ENCODE measurements around the gene MBNL2.
A peak's percentile ranks its signal among the peaks of the same experiment; 100 is the strongest.

The MBNL2 gene

GRCh38 chr13:97212004-97212403 is 10.1 kb upstream of the MBNL2 start:
- no peak for DNase-seq

- no peak for DNase-seq
Observed at GRCh38 chr13:97212601-97213040, 9.5 kb upstream of the MBNL2 start.

- DNase-seq = no peak
Observed at GRCh38 chr13:97214921-97215320, 7.2 kb upstream of the MBNL2 start.

GRCh38 chr13:97215325-97215724 is 6.8 kb upstream of the MBNL2 start:
- no peak for DNase-seq

GRCh38 chr13:97219226-97219625 is 2.9 kb upstream of the MBNL2 start:
- DNase-seq = no peak

GRCh38 chr13:97220151-97220900 is 1.8 kb upstream of the MBNL2 start:
- no peak for DNase-seq

- DNase-seq = no peak
Observed at GRCh38 chr13:97221046-97221445, 1.1 kb upstream of the MBNL2 start.

GRCh38 chr13:97221466-97221865 is 667 bp upstream of the MBNL2 start:
- no peak for DNase-seq

- DNase-seq = no peak
Observed at GRCh38 chr13:97223037-97223710, 1.0 kb downstream of the MBNL2 start.

GRCh38 chr13:97223711-97224541 is 1.8 kb downstream of the MBNL2 start:
- DNase-seq = peak; percentile 66

GRCh38 chr13:97224544-97225300 is 2.6 kb downstream of the MBNL2 start:
- no peak for DNase-seq

GRCh38 chr13:97225533-97225932 is 3.4 kb downstream of the MBNL2 start:
- DNase-seq = no peak

GRCh38 chr13:97226013-97226412 is 3.9 kb downstream of the MBNL2 start:
- no peak for DNase-seq

- DNase-seq = no peak
Observed at GRCh38 chr13:97226788-97227627, 4.9 kb downstream of the MBNL2 start.

GRCh38 chr13:97228850-97229521 is 6.9 kb downstream of the MBNL2 start:
- no peak for DNase-seq

- no peak for DNase-seq
Observed at GRCh38 chr13:97229699-97230098, 7.6 kb downstream of the MBNL2 start.

GRCh38 chr13:97231118-97231828 is 9.1 kb downstream of the MBNL2 start:
- no peak for DNase-seq

- no peak for DNase-seq
Observed at GRCh38 chr13:97231829-97232196, 9.7 kb downstream of the MBNL2 start.

- DNase-seq = no peak
Observed at GRCh38 chr13:97233499-97233898, 11.4 kb downstream of the MBNL2 start.

- DNase-seq = no peak
Observed at GRCh38 chr13:97234236-97234635, 12.1 kb downstream of the MBNL2 start.

- no peak for DNase-seq
Observed at GRCh38 chr13:97234742-97235141, 12.6 kb downstream of the MBNL2 start.
